GM23338 (cell line): Measurements from ENCODE around the gene SYNPO2. TPM values are rescaled to one million over a fixed set of nuclear protein-coding genes. Genes with fewer than 3 reads are reported as not detected.

Experiments used
- ATAC-seq: fragments of 200-7000 bp; cut with Tn5 transposase; 3 replicates; pipeline ENCODE4 v1.9.1; 2020
- DNase-seq: peaks from one replicate; pipeline ENCODE4 v3.0.0-alpha.2; 2015; ENCODE audit warnings: low spot score
- H2AFZ ChIP-seq: fragments of 200-600 bp; sonication (generic); 2 replicates; pipeline ENCODE4 v1.8.0; 2016; ENCODE audit warnings: antibody characterized with exemption, mild to moderate bottlenecking, moderate library complexity
- H3F3A ChIP-seq: fragments of 200-600 bp; sonication (generic); replicated peaks from 2 replicates; pipeline ENCODE4 v1.8.0; 2017; ENCODE audit warnings: antibody characterized with exemption, mixed run types, low read depth
- H3K27ac ChIP-seq: fragments of 200-600 bp; sonication (generic); 2 replicates; pipeline ENCODE4 v1.6.1; 2016; ENCODE audit warnings: low read depth
- H3K27me3 ChIP-seq: fragments of 200-600 bp; sonication (generic); 2 replicates; pipeline ENCODE4 v1.8.0; 2016; ENCODE audit warnings: mild to moderate bottlenecking, mixed run types, moderate library complexity; ENCODE audit not compliant: insufficient read depth
- H3K36me3 ChIP-seq: fragments of 200-600 bp; sonication (generic); 2 replicates; pipeline ENCODE4 v1.8.0; 2016; ENCODE audit warnings: mild to moderate bottlenecking; ENCODE audit not compliant: insufficient read depth
- H3K4me1 ChIP-seq: fragments of 200-600 bp; sonication (generic); 2 replicates; pipeline ENCODE4 v1.8.0; 2016; ENCODE audit warnings: mild to moderate bottlenecking, moderate library complexity; ENCODE audit not compliant: insufficient read depth
- H3K4me2 ChIP-seq: fragments of 200-600 bp; sonication (generic); 2 replicates; pipeline ENCODE4 v1.7.1; 2017; ENCODE audit warnings: mixed run types
- H3K4me3 ChIP-seq: fragments of 200-600 bp; sonication (generic); 2 replicates; pipeline ENCODE4 v1.6.1; 2016; ENCODE audit warnings: mixed run types
- H3K79me2 ChIP-seq: fragments of 200-600 bp; sonication (generic); replicated peaks from 2 replicates; pipeline ENCODE4 v1.8.0; 2017; ENCODE audit warnings: mild to moderate bottlenecking; ENCODE audit not compliant: insufficient read depth
- H3K9me2 ChIP-seq: fragments of 200-600 bp; sonication (generic); 2 replicates; pipeline ENCODE4 v1.8.0; 2017; ENCODE audit not compliant: insufficient read depth
- H4K20me1 ChIP-seq: fragments of 200-600 bp; sonication (generic); replicated peaks from 2 replicates; pipeline ENCODE4 v1.8.0; 2017; ENCODE audit warnings: mild to moderate bottlenecking; ENCODE audit not compliant: insufficient read depth
- H3K27ac Mint-ChIP-seq: 2 replicates; pipeline ENCODE4 v1.8.0; 2020; ENCODE audit warnings: inconsistent platforms, mild to moderate bottlenecking, moderate library complexity, mixed read lengths
- H3K27me3 Mint-ChIP-seq: 3 replicates; pipeline ENCODE4 v1.8.0; 2022; ENCODE audit warnings: low read depth, mild to moderate bottlenecking, moderate library complexity, mixed read lengths, inconsistent platforms; ENCODE audit not compliant: insufficient read depth, poor library complexity
- H3K36me3 Mint-ChIP-seq: 3 replicates; pipeline ENCODE4 v1.8.0; 2021; ENCODE audit warnings: low read depth, mild to moderate bottlenecking, inconsistent platforms, moderate library complexity, mixed read lengths
- H3K4me1 Mint-ChIP-seq: 3 replicates; pipeline ENCODE4 v1.8.0; 2020; ENCODE audit warnings: mild to moderate bottlenecking, inconsistent platforms, mixed read lengths
- H3K4me3 Mint-ChIP-seq: 3 replicates; pipeline ENCODE4 v1.8.0; 2021; ENCODE audit warnings: moderate library complexity, mild to moderate bottlenecking, inconsistent platforms, mixed read lengths
- H3K9me3 Mint-ChIP-seq: 3 replicates; pipeline ENCODE4 v1.8.0; 2020; ENCODE audit warnings: moderate library complexity, mild to moderate bottlenecking, inconsistent platforms, mixed read lengths
- CREB1 ChIP-seq: fragments of 250-450 bp; sonication (Bioruptor Pico); IDR thresholded peaks from 2 replicates; pipeline ENCODE4 v1.5.0; 2020; ENCODE audit warnings: low read depth, mild to moderate bottlenecking, moderate library complexity
- CTCF ChIP-seq, 2 experiments: fragments of 200-600 bp in 1 of 2; sonication (generic) in 1 of 2; conservative IDR thresholded peaks; 2 replicates each; pipeline versions ENCODE4 v1.5.1 to v1.6.1; 2016 to 2017; ENCODE audit warnings: antibody characterized with exemption in 2 of 2, low read depth in 2 of 2, mild to moderate bottlenecking in 2 of 2, moderate library complexity in 1 of 2
- ETS1 ChIP-seq: IDR thresholded peaks from 2 replicates; pipeline ENCODE4 v1.6.1; 2016; ENCODE audit warnings: antibody characterized with exemption
- EZH2 ChIP-seq: fragments of 200-600 bp; sonication (generic); IDR thresholded peaks from one replicate; pipeline ENCODE4 v1.8.0; 2017; ENCODE audit warnings: antibody characterized with exemption, mild to moderate bottlenecking, low read depth; ENCODE audit not compliant: unreplicated experiment
- EZH2phosphoT487 ChIP-seq: fragments of 200-600 bp; sonication (generic); IDR thresholded peaks from one replicate; pipeline ENCODE4 v1.8.1; 2018; ENCODE audit warnings: antibody characterized with exemption; ENCODE audit not compliant: unreplicated experiment
- JUNB ChIP-seq: IDR thresholded peaks from one replicate; pipeline ENCODE4 v1.6.1; 2016; ENCODE audit warnings: antibody characterized with exemption; ENCODE audit not compliant: unreplicated experiment
- NANOG ChIP-seq: IDR thresholded peaks from 2 replicates; pipeline ENCODE4 v1.6.1; 2016; ENCODE audit warnings: antibody characterized with exemption, borderline replicate concordance
- POLR2AphosphoS5 ChIP-seq: IDR thresholded peaks from 2 replicates; pipeline ENCODE4 v1.6.1; 2016; ENCODE audit warnings: antibody characterized with exemption, low read depth
- REST ChIP-seq: IDR thresholded peaks from one replicate; pipeline ENCODE4 v1.6.1; 2018; ENCODE audit warnings: antibody characterized with exemption; ENCODE audit not compliant: unreplicated experiment
- STAT1 ChIP-seq: IDR thresholded peaks from one replicate; pipeline ENCODE4 v1.6.1; 2016; ENCODE audit warnings: antibody characterized with exemption; ENCODE audit not compliant: unreplicated experiment
- ZNF114 ChIP-seq: fragments of 250-450 bp; sonication (Bioruptor Pico); IDR thresholded peaks from 2 replicates; pipeline ENCODE4 v1.5.0; 2020; ENCODE audit warnings: mild to moderate bottlenecking, moderate library complexity
- ZNF331 ChIP-seq: fragments of 250-450 bp; sonication (Bioruptor Pico); IDR thresholded peaks from 2 replicates; pipeline ENCODE4 v1.5.0; 2020; ENCODE audit warnings: low read depth, mild to moderate bottlenecking, moderate library complexity
- polyA plus RNA-seq: library from polyadenylated mRNA; unstranded; fragments of >200 nt; fragmentation: Nextera tagmentation; extraction: Ambion mirVana; gene quantifications from 2 replicates; pipeline ENCODE4 v1.2.1, GENCODE V29; 2016
- total RNA-seq: library from RNA; depleted of rRNA; stranded (reverse); fragments of >200 nt; shearing (Covaris generic); gene quantifications from 2 replicates; pipeline ENCODE4 v1.2.3, GENCODE V29; 2014
- TF ChIP-seq, protein P1 (sequence below): fragments of 250-450 bp; sonication (Bioruptor Pico); IDR thresholded peaks from 2 replicates; pipeline ENCODE4 v1.5.0; 2020; ENCODE audit warnings: mild to moderate bottlenecking, moderate library complexity

Gene SYNPO2
- total and polyA plus RNA-seq, 2 experiments from 2014 or later = 2.1 to 3.4 TPM

DNA sequence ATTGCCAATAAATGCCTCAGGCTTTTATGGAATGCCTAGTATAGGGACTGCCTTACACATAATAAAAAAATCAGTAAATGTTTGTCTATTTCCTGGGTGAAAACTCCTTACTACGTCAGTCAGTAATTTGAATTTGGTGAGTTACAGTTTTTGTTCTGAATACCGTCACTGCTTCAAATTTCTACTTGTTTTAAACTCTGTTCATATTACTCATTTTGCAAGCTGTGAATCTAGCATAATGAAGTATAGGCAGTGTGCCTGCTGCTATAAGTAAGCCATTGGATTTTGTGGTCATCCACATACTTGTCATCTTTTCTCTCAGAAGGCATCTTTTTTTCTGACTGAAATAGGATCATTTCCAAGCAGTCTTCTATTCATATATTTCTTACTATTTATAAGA is 43.1 kb downstream of the SYNPO2 start:
- no peak overlapping the region for H3K4me3 ChIP-seq
- no peak overlapping the region for H3K27ac ChIP-seq
- H3K4me3 Mint-ChIP-seq = no peak overlapping the region
- H3K79me2 ChIP-seq = no peaks in the 10 kb centered on the region
- H3K27me3 Mint-ChIP-seq = peaks cover 2% of the 10 kb centered on the region
- no peaks in the 10 kb centered on the region for H3K9me2 ChIP-seq
- H3K27me3 ChIP-seq = no peaks in the 10 kb centered on the region
- H2AFZ ChIP-seq = no peak overlapping the region
- H4K20me1 ChIP-seq = no peaks in the 10 kb centered on the region
- no peak overlapping the region for H3K27ac Mint-ChIP-seq
- H3K4me2 ChIP-seq = no peak overlapping the region
- no peak for ATAC-seq
- H3F3A ChIP-seq = no peaks in the 10 kb centered on the region
- no peaks in the 10 kb centered on the region for H3K36me3 ChIP-seq
- no peaks in the 10 kb centered on the region for H3K9me3 Mint-ChIP-seq
- DNase-seq = no peak
- no peaks in the 10 kb centered on the region for H3K36me3 Mint-ChIP-seq
- H3K4me1 Mint-ChIP-seq = no peaks in the 10 kb centered on the region
- H3K4me1 ChIP-seq = no peaks in the 10 kb centered on the region
- no peak for TF ChIP-seq EZH2
- TF ChIP-seq, protein P1, sequence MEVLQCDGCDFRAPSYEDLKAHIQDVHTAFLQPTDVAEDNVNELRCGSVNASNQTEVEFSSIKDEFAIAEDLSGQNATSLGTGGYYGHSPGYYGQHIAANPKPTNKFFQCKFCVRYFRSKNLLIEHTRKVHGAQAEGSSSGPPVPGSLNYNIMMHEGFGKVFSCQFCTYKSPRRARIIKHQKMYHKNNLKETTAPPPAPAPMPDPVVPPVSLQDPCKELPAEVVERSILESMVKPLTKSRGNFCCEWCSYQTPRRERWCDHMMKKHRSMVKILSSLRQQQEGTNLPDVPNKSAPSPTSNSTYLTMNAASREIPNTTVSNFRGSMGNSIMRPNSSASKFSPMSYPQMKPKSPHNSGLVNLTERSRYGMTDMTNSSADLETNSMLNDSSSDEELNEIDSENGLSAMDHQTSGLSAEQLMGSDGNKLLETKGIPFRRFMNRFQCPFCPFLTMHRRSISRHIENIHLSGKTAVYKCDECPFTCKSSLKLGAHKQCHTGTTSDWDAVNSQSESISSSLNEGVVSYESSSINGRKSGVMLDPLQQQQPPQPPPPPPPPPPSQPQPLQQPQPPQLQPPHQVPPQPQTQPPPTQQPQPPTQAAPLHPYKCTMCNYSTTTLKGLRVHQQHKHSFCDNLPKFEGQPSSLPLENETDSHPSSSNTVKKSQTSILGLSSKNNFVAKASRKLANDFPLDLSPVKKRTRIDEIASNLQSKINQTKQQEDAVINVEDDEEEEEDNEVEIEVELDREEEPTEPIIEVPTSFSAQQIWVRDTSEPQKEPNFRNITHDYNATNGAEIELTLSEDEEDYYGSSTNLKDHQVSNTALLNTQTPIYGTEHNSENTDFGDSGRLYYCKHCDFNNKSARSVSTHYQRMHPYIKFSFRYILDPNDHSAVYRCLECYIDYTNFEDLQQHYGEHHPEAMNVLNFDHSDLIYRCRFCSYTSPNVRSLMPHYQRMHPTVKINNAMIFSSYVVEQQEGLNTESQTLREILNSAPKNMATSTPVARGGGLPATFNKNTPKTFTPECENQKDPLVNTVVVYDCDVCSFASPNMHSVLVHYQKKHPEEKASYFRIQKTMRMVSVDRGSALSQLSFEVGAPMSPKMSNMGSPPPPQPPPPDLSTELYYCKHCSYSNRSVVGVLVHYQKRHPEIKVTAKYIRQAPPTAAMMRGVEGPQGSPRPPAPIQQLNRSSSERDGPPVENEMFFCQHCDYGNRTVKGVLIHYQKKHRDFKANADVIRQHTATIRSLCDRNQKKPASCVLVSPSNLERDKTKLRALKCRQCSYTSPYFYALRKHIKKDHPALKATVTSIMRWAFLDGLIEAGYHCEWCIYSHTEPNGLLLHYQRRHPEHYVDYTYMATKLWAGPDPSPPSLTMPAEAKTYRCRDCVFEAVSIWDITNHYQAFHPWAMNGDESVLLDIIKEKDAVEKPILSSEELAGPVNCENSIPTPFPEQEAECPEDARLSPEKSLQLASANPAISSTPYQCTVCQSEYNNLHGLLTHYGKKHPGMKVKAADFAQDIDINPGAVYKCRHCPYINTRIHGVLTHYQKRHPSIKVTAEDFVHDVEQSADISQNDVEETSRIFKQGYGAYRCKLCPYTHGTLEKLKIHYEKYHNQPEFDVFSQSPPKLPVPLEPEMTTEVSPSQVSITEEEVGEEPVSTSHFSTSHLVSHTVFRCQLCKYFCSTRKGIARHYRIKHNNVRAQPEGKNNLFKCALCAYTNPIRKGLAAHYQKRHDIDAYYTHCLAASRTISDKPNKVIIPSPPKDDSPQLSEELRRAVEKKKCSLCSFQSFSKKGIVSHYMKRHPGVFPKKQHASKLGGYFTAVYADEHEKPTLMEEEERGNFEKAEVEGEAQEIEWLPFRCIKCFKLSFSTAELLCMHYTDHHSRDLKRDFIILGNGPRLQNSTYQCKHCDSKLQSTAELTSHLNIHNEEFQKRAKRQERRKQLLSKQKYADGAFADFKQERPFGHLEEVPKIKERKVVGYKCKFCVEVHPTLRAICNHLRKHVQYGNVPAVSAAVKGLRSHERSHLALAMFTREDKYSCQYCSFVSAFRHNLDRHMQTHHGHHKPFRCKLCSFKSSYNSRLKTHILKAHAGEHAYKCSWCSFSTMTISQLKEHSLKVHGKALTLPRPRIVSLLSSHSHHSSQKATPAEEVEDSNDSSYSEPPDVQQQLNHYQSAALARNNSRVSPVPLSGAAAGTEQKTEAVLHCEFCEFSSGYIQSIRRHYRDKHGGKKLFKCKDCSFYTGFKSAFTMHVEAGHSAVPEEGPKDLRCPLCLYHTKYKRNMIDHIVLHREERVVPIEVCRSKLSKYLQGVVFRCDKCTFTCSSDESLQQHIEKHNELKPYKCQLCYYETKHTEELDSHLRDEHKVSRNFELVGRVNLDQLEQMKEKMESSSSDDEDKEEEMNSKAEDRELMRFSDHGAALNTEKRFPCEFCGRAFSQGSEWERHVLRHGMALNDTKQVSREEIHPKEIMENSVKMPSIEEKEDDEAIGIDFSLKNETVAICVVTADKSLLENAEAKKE (CRISPR knock-in tag) = no peak
- no peak for TF ChIP-seq POLR2AphosphoS5
- TF ChIP-seq ZNF331 = no peak
- no peak for TF ChIP-seq CREB1
- TF ChIP-seq STAT1 = no peak
- no peak for TF ChIP-seq REST
- TF ChIP-seq ETS1 = no peak
- no peak for TF ChIP-seq NANOG
- no peak for TF ChIP-seq CTCF (conservative IDR thresholded peaks at IDR 0.05; ENCODE audit: low read depth in 2 of 2)
- no peak for TF ChIP-seq EZH2phosphoT487
- no peak for TF ChIP-seq ZNF114 (CRISPR knock-in tag)
- no peak for TF ChIP-seq JUNB
